ENCODE data around the gene PHEX.

Gene PHEX

GRCh38 chrX:22135171-22135711, 103.1 kb downstream of the PHEX start:
- H3K4me3 ChIP-seq (ENCODE audit: low read depth, low read length) = no peak overlapping the region
- TF ChIP-seq, protein P1, sequence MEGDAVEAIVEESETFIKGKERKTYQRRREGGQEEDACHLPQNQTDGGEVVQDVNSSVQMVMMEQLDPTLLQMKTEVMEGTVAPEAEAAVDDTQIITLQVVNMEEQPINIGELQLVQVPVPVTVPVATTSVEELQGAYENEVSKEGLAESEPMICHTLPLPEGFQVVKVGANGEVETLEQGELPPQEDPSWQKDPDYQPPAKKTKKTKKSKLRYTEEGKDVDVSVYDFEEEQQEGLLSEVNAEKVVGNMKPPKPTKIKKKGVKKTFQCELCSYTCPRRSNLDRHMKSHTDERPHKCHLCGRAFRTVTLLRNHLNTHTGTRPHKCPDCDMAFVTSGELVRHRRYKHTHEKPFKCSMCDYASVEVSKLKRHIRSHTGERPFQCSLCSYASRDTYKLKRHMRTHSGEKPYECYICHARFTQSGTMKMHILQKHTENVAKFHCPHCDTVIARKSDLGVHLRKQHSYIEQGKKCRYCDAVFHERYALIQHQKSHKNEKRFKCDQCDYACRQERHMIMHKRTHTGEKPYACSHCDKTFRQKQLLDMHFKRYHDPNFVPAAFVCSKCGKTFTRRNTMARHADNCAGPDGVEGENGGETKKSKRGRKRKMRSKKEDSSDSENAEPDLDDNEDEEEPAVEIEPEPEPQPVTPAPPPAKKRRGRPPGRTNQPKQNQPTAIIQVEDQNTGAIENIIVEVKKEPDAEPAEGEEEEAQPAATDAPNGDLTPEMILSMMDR (IDR thresholded peaks at IDR 0.05; ENCODE audit: insufficient read depth, low read length, missing control alignments) = no peak
- no peak for DNase-seq (ENCODE audit: low read depth, low spot score)
- POLR2A ChIA-PET = interaction anchor here (0.7 kb wide), 1 partner anchor 1161 kb away, joined by 3 read pairs; no protein-coding TSS in a partner anchor
- CTCF ChIA-PET = interaction anchor here (0.7 to 3.2 kb wide), 14 partner anchors 9 to 1419 kb away, joined by 3 to 18 read pairs (median 6); no protein-coding TSS in a partner anchor

GRCh38 chrX:22135994-22136684, 104.0 kb downstream of the PHEX start:
- ChIA-PET POLR2A (no interaction called here), CTCF (interaction anchor here (0.7 to 3.2 kb wide), 20 partner anchors 10 to 1499 kb away, joined by 3 to 18 read pairs (median 5); no protein-coding TSS in a partner anchor)
- TF ChIP-seq, protein P1 (IDR thresholded peaks at IDR 0.05; ENCODE audit: insufficient read depth, low read length, missing control alignments) = no peak
- H3K4me3 ChIP-seq (ENCODE audit: low read depth, low read length) = no peak overlapping the region
- DNase-seq (ENCODE audit: low read depth, low spot score) = no peak

- CTCF ChIA-PET = interaction anchor here (1.2 to 3.2 kb wide), 9 partner anchors 11 to 253 kb away, joined by 3 to 18 read pairs (median 5); no protein-coding TSS in a partner anchor
- no peak for DNase-seq (ENCODE audit: low read depth, low spot score)
- TF ChIP-seq, protein P1 (IDR thresholded peaks at IDR 0.05; ENCODE audit: insufficient read depth, low read length, missing control alignments) = no peak
- POLR2A ChIA-PET = no interaction called here
- H3K4me3 ChIP-seq (ENCODE audit: low read depth, low read length) = no peak overlapping the region
These were observed 104.6 kb downstream of the PHEX start for GRCh38 chrX:22136711-22137110.

DNA sequence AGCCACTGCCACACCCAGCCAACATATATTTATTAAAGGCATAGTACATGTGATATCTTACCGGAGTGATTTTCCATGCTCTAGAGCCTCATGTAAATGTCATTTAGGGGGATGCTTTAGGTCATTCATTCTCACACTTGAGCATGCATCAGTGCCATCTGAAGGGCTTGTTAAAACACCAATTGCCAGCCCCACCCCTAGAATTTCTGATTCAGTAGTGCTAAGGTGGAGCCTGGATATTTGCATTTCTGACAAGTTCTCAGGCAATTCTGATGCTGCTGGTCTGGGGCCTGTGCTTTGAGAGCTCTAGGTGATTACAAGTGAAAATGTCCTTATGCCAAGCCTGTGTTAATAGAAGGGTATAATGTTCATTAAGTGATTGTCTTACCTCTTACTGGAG, 107.7 kb downstream of the PHEX start:
- DNase-seq (ENCODE audit: low read depth, low spot score) = no peak
- H3K4me3 ChIP-seq (ENCODE audit: low read depth, low read length) = no peak overlapping the region
- ChIA-PET POLR2A (no interaction called here), CTCF (no interaction called here)
- TF ChIP-seq, protein P1 (IDR thresholded peaks at IDR 0.05; ENCODE audit: insufficient read depth, low read length, missing control alignments) = no peak

GRCh38 chrX:22141047-22141730, 109.1 kb downstream of the PHEX start:
- H3K4me3 ChIP-seq (ENCODE audit: low read depth, low read length) = no peak overlapping the region
- CTCF ChIA-PET = no interaction called here
- POLR2A ChIA-PET = no interaction called here
- TF ChIP-seq, protein P1 (IDR thresholded peaks at IDR 0.05; ENCODE audit: insufficient read depth, low read length, missing control alignments) = no peak
- DNase-seq (ENCODE audit: low read depth, low spot score) = no peak

DNA sequence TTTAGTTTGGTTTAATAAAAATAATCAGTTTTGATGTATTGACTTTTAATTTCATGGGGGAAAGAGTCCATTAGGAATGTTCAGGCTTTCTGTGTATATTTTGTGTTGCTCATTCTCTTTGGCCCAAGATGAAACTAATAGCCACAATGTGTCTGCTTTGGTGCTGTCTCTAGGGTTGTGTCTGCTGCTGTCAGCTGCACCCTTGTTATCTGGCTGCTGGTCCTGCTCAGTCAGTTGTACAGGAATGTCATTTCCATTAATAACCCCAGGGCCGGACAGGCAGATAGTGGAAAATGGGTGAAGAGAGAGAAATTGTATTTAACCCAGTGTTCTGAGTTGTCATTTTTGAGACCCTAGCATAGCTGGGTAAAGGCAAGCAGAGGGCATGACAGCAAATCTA, 115.1 kb downstream of the PHEX start:
- ChIA-PET POLR2A (no interaction called here), CTCF (no interaction called here)
- TF ChIP-seq, protein P1 (IDR thresholded peaks at IDR 0.05; ENCODE audit: insufficient read depth, low read length, missing control alignments) = no peak
- no peak overlapping the region for H3K4me3 ChIP-seq (ENCODE audit: low read depth, low read length)
- no peak for DNase-seq (ENCODE audit: low read depth, low spot score)

Measured in AG04449 (cell line).